ENCODE results near the gene SSH2. TPM values are rescaled to one million over a fixed set of nuclear protein-coding genes. Genes with fewer than 3 reads are reported as not detected.
A peak's percentile ranks its signal among the peaks of the same experiment; 100 is the strongest.

The SSH2 gene
- total and polyA plus RNA-seq, 2 of the 13 experiments (the other 11 are each of a cell fraction or from before 2014, with no cell fraction given): 6.0 to 6.4 TPM

DNA sequence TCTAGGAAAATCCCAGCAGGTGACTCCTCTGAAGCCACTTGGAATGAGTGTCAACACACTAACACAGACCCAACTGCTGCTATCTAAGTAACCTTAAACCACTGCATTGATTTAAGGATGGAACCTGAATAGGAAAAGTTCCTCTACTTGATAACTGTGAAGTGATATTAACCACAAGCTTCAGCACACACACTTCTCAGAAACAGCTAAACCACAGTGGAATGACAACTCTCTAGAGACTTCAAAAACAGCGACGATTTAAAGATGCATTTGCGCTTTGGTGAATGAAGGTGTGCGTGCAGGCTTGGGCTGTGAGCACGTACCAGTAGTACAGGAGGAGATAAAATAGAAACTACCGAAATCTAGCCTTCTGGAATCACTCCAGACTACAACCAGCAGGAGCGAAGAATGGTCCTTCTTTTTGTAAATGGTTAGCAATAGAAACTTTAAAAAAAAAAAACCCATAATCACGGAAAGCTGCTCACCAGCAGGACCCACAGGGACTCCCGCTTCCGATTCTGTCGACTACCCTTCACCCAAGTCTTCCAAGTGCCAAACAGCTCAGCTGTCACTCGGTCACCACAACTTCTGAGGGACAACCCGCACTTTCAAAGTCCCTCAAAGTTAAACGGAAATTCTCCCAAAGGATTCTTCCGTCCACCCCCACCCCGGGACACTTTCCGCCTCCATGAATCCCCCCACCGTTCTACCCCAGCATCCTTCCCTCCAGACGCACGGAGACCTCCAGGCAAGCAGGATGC is 169.6 kb downstream of the SSH2 start (continued):
- TF ChIP-seq ZNF609 (CRISPR knock-in tag; IDR thresholded peaks at IDR 0.05; ENCODE audit: borderline replicate concordance) (0 out of 2 replicates have a peak, but pooled peaks have one; percentile 17), ZNF503 (CRISPR knock-in tag; IDR thresholded peaks at IDR 0.05) (no peak), ZNF792 (CRISPR knock-in tag; IDR thresholded peaks at IDR 0.05) (no peak), PRDM4 (CRISPR knock-in tag; IDR thresholded peaks at IDR 0.05; ENCODE audit: borderline replicate concordance) (no peak), NFYB (CRISPR knock-in tag; IDR thresholded peaks at IDR 0.05) (no peak), ZNF574 (CRISPR knock-in tag; IDR thresholded peaks at IDR 0.05) (no peak), CSRNP2 (CRISPR knock-in tag; conservative IDR thresholded peaks at IDR 0.05; ENCODE audit: low read depth) (no peak), ZZZ3 (CRISPR knock-in tag; IDR thresholded peaks at IDR 0.05; ENCODE audit: borderline replicate concordance) (no peak)
- TF ChIP-seq, protein P1, sequence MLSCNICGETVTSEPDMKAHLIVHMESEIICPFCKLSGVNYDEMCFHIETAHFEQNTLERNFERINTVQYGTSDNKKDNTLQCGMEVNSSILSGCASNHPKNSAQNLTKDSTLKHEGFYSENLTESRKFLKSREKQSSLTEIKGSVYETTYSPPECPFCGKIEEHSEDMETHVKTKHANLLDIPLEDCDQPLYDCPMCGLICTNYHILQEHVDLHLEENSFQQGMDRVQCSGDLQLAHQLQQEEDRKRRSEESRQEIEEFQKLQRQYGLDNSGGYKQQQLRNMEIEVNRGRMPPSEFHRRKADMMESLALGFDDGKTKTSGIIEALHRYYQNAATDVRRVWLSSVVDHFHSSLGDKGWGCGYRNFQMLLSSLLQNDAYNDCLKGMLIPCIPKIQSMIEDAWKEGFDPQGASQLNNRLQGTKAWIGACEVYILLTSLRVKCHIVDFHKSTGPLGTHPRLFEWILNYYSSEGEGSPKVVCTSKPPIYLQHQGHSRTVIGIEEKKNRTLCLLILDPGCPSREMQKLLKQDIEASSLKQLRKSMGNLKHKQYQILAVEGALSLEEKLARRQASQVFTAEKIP (CRISPR knock-in tag; IDR thresholded peaks at IDR 0.05; ENCODE audit: borderline replicate concordance): no peak

All from HepG2 (cell line).